ENCODE results near the gene STH. TPM values are rescaled to one million over a fixed set of nuclear protein-coding genes. Genes with fewer than 3 reads are reported as not detected.

STH gene
- total and polyA plus RNA-seq, 9 of the 15 experiments (the other 6 are each of a cell fraction or from before 2014, with no cell fraction given): not detected

GRCh38 chr17:46037722-46038255 is 38.7 kb downstream of the STH start:
- H2AFZ ChIP-seq (ENCODE audit: low read depth, low read length): no peak overlapping the region
- TF ChIP-seq ZNF3 (CRISPR knock-in tag; IDR thresholded peaks at IDR 0.05): no peak
- TF ChIP-seq PCBP2 (IDR thresholded peaks at IDR 0.05; ENCODE audit: low read depth, low read length, poor library complexity, severe bottlenecking): no peak
- TF ChIP-seq, protein P1, sequence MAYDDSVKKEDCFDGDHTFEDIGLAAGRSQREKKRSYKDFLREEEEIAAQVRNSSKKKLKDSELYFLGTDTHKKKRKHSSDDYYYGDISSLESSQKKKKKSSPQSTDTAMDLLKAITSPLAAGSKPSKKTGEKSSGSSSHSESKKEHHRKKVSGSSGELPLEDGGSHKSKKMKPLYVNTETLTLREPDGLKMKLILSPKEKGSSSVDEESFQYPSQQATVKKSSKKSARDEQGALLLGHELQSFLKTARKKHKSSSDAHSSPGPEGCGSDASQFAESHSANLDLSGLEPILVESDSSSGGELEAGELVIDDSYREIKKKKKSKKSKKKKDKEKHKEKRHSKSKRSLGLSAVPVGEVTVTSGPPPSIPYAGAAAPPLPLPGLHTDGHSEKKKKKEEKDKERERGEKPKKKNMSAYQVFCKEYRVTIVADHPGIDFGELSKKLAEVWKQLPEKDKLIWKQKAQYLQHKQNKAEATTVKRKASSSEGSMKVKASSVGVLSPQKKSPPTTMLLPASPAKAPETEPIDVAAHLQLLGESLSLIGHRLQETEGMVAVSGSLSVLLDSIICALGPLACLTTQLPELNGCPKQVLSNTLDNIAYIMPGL (CRISPR knock-in tag; IDR thresholded peaks at IDR 0.05): no peak
- intact Hi-C loops (cut with micrococcal nuclease): no loop called here
- no peaks in the 10 kb centered on the region; a peak in 1 of 5 replicates for H3K27me3 ChIP-seq (ENCODE audit: control insufficient read depth in 2 of 2, insufficient read depth in 2 of 2, low read length in 2 of 2)
- H3K9me1 ChIP-seq (ENCODE audit: control insufficient read depth, insufficient read depth, low read length): no peaks in the 10 kb centered on the region
- in situ Hi-C loops (cut with MboI): no loop called here
- H3K79me2 ChIP-seq (ENCODE audit: control insufficient read depth, insufficient read depth, low read length): no peaks in the 10 kb centered on the region
- no peaks in the 10 kb centered on the region for H3K4me1 ChIP-seq (replicated peaks in 1 of 2; ENCODE audit: control insufficient read depth in 2 of 2, insufficient read depth in 2 of 2, low read length in 2 of 2)
- BruUV-seq (replicated peaks): no TSS peak
- H4K20me1 ChIP-seq (replicated peaks; ENCODE audit: control insufficient read depth, insufficient read depth, low read length): no peaks in the 10 kb centered on the region
- POLR2A ChIA-PET: interaction anchor here (0.9 to 1.5 kb wide), 2 partner anchors 19 to 22 kb away, joined by 3 to 4 read pairs; no protein-coding TSS in a partner anchor
- H3K36me3 ChIP-seq (ENCODE audit: control insufficient read depth, insufficient read depth, low read length): peaks cover 97% of the 10 kb centered on the region
- DNase-seq (ENCODE audit: extremely low read depth in 1 of 4, low spot score in 3 of 4) (no peak), ATAC-seq (no peak), FAIRE-seq (no peak)
- no peak overlapping the region for H3K9ac ChIP-seq (ENCODE audit: insufficient read depth in 1 of 2, low read depth in 2 of 2, low read length in 2 of 2)
- CTCF ChIA-PET (ENCODE audit: low intra/inter-chr PET ratio): no interaction called here
- no peak overlapping the region for H3K27ac ChIP-seq (ENCODE audit: extremely low read depth, low read depth, low read length)
- H3K4me3 ChIP-seq: no peak overlapping the region
- WGBS (ENCODE audit: insufficient coverage, low coverage, missing lambda C conversion rate): 97% methylated on average over 4 of the region's 4 CpGs
- H3K9me3 ChIP-seq (replicated peaks; ENCODE audit: control insufficient read depth, insufficient read depth, low read depth, low read length): no peaks in the 10 kb centered on the region
- H3K4me2 ChIP-seq (ENCODE audit: insufficient read depth, low read length): no peak overlapping the region

All from K562 (cell line).